Esophagus squamous epithelium (tissue), 5 donors: ENCODE results near the gene EEF1A2. TPM values are rescaled to one million over a fixed set of nuclear protein-coding genes. Genes with fewer than 3 reads are reported as not detected.

Experiments
- DNase-seq: peaks from one replicate; lab custom pipeline; 2025; lab: John Stamatoyannopoulos, UW
- H3K27ac ChIP-seq, 4 donors: fragments of 200-600 bp; sonication (generic); one replicate each; pipeline ENCODE4 v1.5.1; 2016 to 2019; ENCODE audit warnings: mild to moderate bottlenecking in 1 of 4
- H3K27me3 ChIP-seq, 4 donors: fragments of 200-600 bp; sonication (generic); 1 replicate in 3 of 4; 2 replicates in 1 of 4; pipeline versions ENCODE4 v1.5.1 to v1.6.0; 2017 to 2021; ENCODE audit warnings: antibody characterized with exemption in 1 of 4
- H3K36me3 ChIP-seq, 3 donors: fragments of 200-600 bp; sonication (generic); one replicate each; pipeline ENCODE4 v1.5.1; 2016 to 2019
- H3K4me1 ChIP-seq, 3 donors: fragments of 200-600 bp; sonication (generic); one replicate each; pipeline ENCODE4 v1.5.1; 2017 to 2019
- H3K4me3 ChIP-seq, 4 donors: fragments of 200-600 bp; sonication (generic); 1 replicate in 3 of 4; 2 replicates in 1 of 4; pipeline ENCODE4 v1.5.1; 2016 to 2019; ENCODE audit warnings: mild to moderate bottlenecking in 2 of 4, moderate library complexity in 1 of 4
- H3K9me3 ChIP-seq, 3 donors: fragments of 200-600 bp; sonication (generic); one replicate each; pipeline ENCODE4 v1.5.1; 2016 to 2019
- CTCF ChIP-seq, 6 experiments: fragments of 450-650 bp in 4 of 6; fragments of 200-600 bp in 2 of 6; sonication (generic) in 2 of 6; IDR thresholded peaks; one replicate each; pipeline ENCODE4 v1.5.1; 2016 to 2019; ENCODE audit warnings: antibody characterized with exemption in 6 of 6, mild to moderate bottlenecking in 4 of 6, moderate library complexity in 4 of 6
- POLR2A ChIP-seq, 4 donors: fragments of 450-650 bp; IDR thresholded peaks; one replicate each; pipeline ENCODE4 v1.6.1; 2017; ENCODE audit warnings: antibody characterized with exemption in 4 of 4, mild to moderate bottlenecking in 4 of 4, moderate library complexity in 3 of 4
- WGBS, 2 donors: methylation state at CpG; one replicate each; pipeline ENCODE4 v1.1.5; 2018; 5-methylcytosine and 5-hydroxymethylcytosine counted together
- intact Hi-C: fragments of 100-400 bp; cut with DNase I; formaldehyde crosslinking; loops from one replicate; pipeline ENCODE4 v1.15.0; 2022
- total RNA-seq, 4 donors: library from RNA; depleted of rRNA; stranded (reverse); fragments of >200 nt; gene quantifications; one replicate each; pipeline ENCODE4 v1.1.0, GENCODE V29; 2016
- donor health status: DM: yes; HTN: yes; CAD: no.

EEF1A2 gene
- total RNA-seq, 4 donors from 2014 or later: 0.44 to 3.1 (median 1.9) TPM

GRCh38 chr20:63537525-63538203, 38.8 kb upstream of the EEF1A2 start:
- DNase-seq: peak; percentile 78
- H3K36me3 ChIP-seq: peaks cover 0 to 2% (median 0%) of the 10 kb centered on the region in 3 donors
- TF ChIP-seq POLR2A (IDR thresholded peaks at IDR 0.05) (peak in 3 of 4 donors; percentile 61 to 78 (median 63)), CTCF (IDR thresholded peaks at IDR 0.05) (peak; percentile 94 to 99 (median 98))
- no peaks in the 10 kb centered on the region for H3K9me3 ChIP-seq
- H3K4me3 ChIP-seq: peak overlapping the region; percentile 46 to 67 (median 62)
- peaks cover 0 to 80% (median 0%) of the 10 kb centered on the region in 4 donors for H3K27me3 ChIP-seq
- WGBS, 2 donors: 0% methylated on average over 7 to 14 of the region's 34 CpGs
- intact Hi-C loops: loop anchor here (5.0 kb wide), 2 partner anchors 200 to 435 kb away; partner anchors contain the start of genes LIME1 and SLC2A4RG
- H3K27ac ChIP-seq: peak overlapping the region; percentile 90 to 99 (median 95)
- peaks cover 31 to 91% (median 43%) of the 10 kb centered on the region in 3 donors for H3K4me1 ChIP-seq

- 20% methylated on average over 3 of the region's 29 CpGs; no CpG with 5 or more reads in 1 of the 2 donors for WGBS, 2 donors
- H3K27ac ChIP-seq: peak within 1 kb of the TSS; percentile 90 to 99 (median 95)
- peak within 1 kb of the TSS; percentile 46 to 67 (median 62) for H3K4me3 ChIP-seq
- H3K27me3 ChIP-seq: peaks cover 0 to 78% (median 0%) of the 10 kb centered on the region in 4 donors
- no peak for DNase-seq
- intact Hi-C loops: loop anchor here (5.0 kb wide), 2 partner anchors 200 to 435 kb away; partner anchors contain the start of genes LIME1 and SLC2A4RG
- peaks cover 31 to 85% (median 43%) of the 10 kb centered on the region in 3 donors for H3K4me1 ChIP-seq
- TF ChIP-seq POLR2A (IDR thresholded peaks at IDR 0.05): peak in 1 of 4 donors; percentile 49
- TF ChIP-seq CTCF (IDR thresholded peaks at IDR 0.05): no peak
- H3K36me3 ChIP-seq: peaks cover 0 to 8% (median 0%) of the 10 kb centered on the region in 3 donors
- H3K9me3 ChIP-seq: no peaks in the 10 kb centered on the region
Measured at GRCh38 chr20:63536997-63537524, 38.2 kb upstream of the EEF1A2 start, which contains the start of gene PTK6. Gene PTK6 (minus strand): TSS chr20:63537376. CDS start chr20:63537314, 62 bp downstream.

GRCh38 chr20:63536241-63536977, 37.5 kb upstream of the EEF1A2 start:
- 39% methylated on average over 5 of the region's 35 CpGs; no CpG with 5 or more reads in 1 of the 2 donors for WGBS, 2 donors
- Histone ChIP-seq H3K4me1 (peaks cover 31 to 83% (median 38%) of the 10 kb centered on the region in 3 donors), H3K4me3 (peak overlapping the region; percentile 46 to 67 (median 62)), H3K27ac (peak overlapping the region; percentile 90 to 99 (median 95)), H3K9me3 (no peaks in the 10 kb centered on the region), H3K27me3 (peaks cover 0 to 72% (median 0%) of the 10 kb centered on the region in 4 donors), H3K36me3 (peaks cover 0 to 8% (median 0%) of the 10 kb centered on the region in 3 donors)
- DNase-seq: no peak
- no peak for TF ChIP-seq CTCF (IDR thresholded peaks at IDR 0.05)
- TF ChIP-seq POLR2A (IDR thresholded peaks at IDR 0.05): no peak
- intact Hi-C loops: loop anchor here (5.0 kb wide), 2 partner anchors 201 to 436 kb away; partner anchors contain the start of genes LIME1 and SLC2A4RG

- Histone ChIP-seq H3K9me3 (no peaks in the 10 kb centered on the region), H3K36me3 (peaks cover 0 to 16% (median 0%) of the 10 kb centered on the region in 3 donors), H3K27me3 (peaks cover 0 to 65% (median 0%) of the 10 kb centered on the region in 4 donors), H3K4me3 (peak overlapping the region; percentile 20 to 66 (median 56)), H3K4me1 (peaks cover 31 to 80% (median 36%) of the 10 kb centered on the region in 3 donors), H3K27ac (peak overlapping the region; percentile 87 to 99 (median 93))
- DNase-seq: no peak
- 25 to 52% methylated on average over 8 to 14 of the region's 49 CpGs for WGBS, 2 donors
- TF ChIP-seq POLR2A (IDR thresholded peaks at IDR 0.05) (peak in 1 of 4 donors; percentile 69), CTCF (IDR thresholded peaks at IDR 0.05) (no peak)
- intact Hi-C loops: loop anchor here (5.0 kb wide), 2 partner anchors 202 to 437 kb away; partner anchors contain the start of genes LIME1 and SLC2A4RG
Measured at GRCh38 chr20:63534831-63535651, 36.2 kb upstream of the EEF1A2 start.
